SIG-M5 treated with dmso at 0.1 percent for 504 hours (cell line): ENCODE data around the gene EMC8.
"Not testable (repeated sequence)": the region's sequence is repeated elsewhere in the genome, so short reads cannot be mapped to it uniquely, and the experiment has no call there.

ENCODE experiments used
- DNase-seq: peaks from one replicate; lab custom pipeline; 2025; ENCODE audit not compliant: unreplicated experiment; lab: John Stamatoyannopoulos, UW

Gene EMC8

GRCh38 chr16:85812811-85813700 is 13.7 kb upstream of the EMC8 start:
- no peak for DNase-seq

- DNase-seq, result no peak
Observed at GRCh38 chr16:85812031-85812807, 12.9 kb upstream of the EMC8 start.

- no peak for DNase-seq
Observed at GRCh38 chr16:85810742-85811115, 11.4 kb upstream of the EMC8 start.

- DNase-seq, result no peak
Observed at GRCh38 chr16:85810097-85810741, 10.9 kb upstream of the EMC8 start.

- no peak for DNase-seq
Observed at GRCh38 chr16:85809645-85810044, 10.3 kb upstream of the EMC8 start.

- DNase-seq, result no peak
Observed at GRCh38 chr16:85808926-85809325, 9.6 kb upstream of the EMC8 start.

GRCh38 chr16:85808104-85808503 is 8.8 kb upstream of the EMC8 start:
- not testable (repeated sequence) for DNase-seq

GRCh38 chr16:85807340-85807739 is 8.0 kb upstream of the EMC8 start:
- not testable (repeated sequence) for DNase-seq

- no peak for DNase-seq
Observed at GRCh38 chr16:85806539-85806938, 7.2 kb upstream of the EMC8 start.

GRCh38 chr16:85805442-85806045 is 6.2 kb upstream of the EMC8 start:
- no peak for DNase-seq

- DNase-seq, result no peak
Observed at GRCh38 chr16:85803570-85803969, 4.2 kb upstream of the EMC8 start.

GRCh38 chr16:85800321-85800669 is 951 bp upstream of the EMC8 start:
- DNase-seq, result no peak

- DNase-seq, result peak; percentile 11
Observed at GRCh38 chr16:85798901-85799496, 345 bp downstream of the EMC8 start.

GRCh38 chr16:85798283-85798776 is 1.0 kb downstream of the EMC8 start:
- DNase-seq, result no peak

- no peak for DNase-seq
Observed at GRCh38 chr16:85796599-85796998, 2.7 kb downstream of the EMC8 start.

GRCh38 chr16:85796152-85796551 is 3.2 kb downstream of the EMC8 start:
- no peak for DNase-seq

- DNase-seq, result no peak
Observed at GRCh38 chr16:85794696-85795095, 4.6 kb downstream of the EMC8 start.

- no peak for DNase-seq
Observed at GRCh38 chr16:85793662-85794298, 5.6 kb downstream of the EMC8 start.

- no peak for DNase-seq
Observed at GRCh38 chr16:85789773-85790172, 9.6 kb downstream of the EMC8 start.

GRCh38 chr16:85788819-85789218 is 10.5 kb downstream of the EMC8 start:
- no peak for DNase-seq
